ENCODE results near the gene INPP5K.
A peak's percentile ranks its signal among the peaks of the same experiment; 100 is the strongest.

- TF ChIP-seq CTCF (conservative IDR thresholded peaks at IDR 0.05) (peak; percentile 74), EZH2 (IDR thresholded peaks at IDR 0.05; ENCODE audit: low read depth) (no peak)
Observed at GRCh38 chr17:1455291-1455796, 61.1 kb downstream of the INPP5K start.

All from PC-9 (cell line).